Keratinocyte (primary cell): ENCODE results near the gene SLC26A9.

Experiments used
- EZH2 ChIP-seq: IDR thresholded peaks from one replicate; pipeline ENCODE4 v1.6.1; 2012; ENCODE audit warnings: inconsistent platforms, mild to moderate bottlenecking, low read length, moderate library complexity
- TF ChIP-seq, protein P1 (sequence below), 3 experiments: IDR thresholded peaks in 1 of 3; conservative IDR thresholded peaks in 1 of 3; optimal IDR thresholded peaks in 1 of 3; 2 replicates in 2 of 3; 3 replicates in 1 of 3; pipeline versions ENCODE3 to v1.5.1; 2011; ENCODE audit warnings: low read length in 3 of 3, mild to moderate bottlenecking in 3 of 3, moderate library complexity in 2 of 3, control low read depth in 1 of 3, inconsistent platforms in 1 of 3; ENCODE audit not compliant: insufficient read depth in 2 of 3; ENCODE audit errors: extremely low read depth in 1 of 3

- TF ChIP-seq, protein P1, sequence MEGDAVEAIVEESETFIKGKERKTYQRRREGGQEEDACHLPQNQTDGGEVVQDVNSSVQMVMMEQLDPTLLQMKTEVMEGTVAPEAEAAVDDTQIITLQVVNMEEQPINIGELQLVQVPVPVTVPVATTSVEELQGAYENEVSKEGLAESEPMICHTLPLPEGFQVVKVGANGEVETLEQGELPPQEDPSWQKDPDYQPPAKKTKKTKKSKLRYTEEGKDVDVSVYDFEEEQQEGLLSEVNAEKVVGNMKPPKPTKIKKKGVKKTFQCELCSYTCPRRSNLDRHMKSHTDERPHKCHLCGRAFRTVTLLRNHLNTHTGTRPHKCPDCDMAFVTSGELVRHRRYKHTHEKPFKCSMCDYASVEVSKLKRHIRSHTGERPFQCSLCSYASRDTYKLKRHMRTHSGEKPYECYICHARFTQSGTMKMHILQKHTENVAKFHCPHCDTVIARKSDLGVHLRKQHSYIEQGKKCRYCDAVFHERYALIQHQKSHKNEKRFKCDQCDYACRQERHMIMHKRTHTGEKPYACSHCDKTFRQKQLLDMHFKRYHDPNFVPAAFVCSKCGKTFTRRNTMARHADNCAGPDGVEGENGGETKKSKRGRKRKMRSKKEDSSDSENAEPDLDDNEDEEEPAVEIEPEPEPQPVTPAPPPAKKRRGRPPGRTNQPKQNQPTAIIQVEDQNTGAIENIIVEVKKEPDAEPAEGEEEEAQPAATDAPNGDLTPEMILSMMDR (optimal IDR thresholded peaks at IDR 0.05 in 1 of 3, IDR thresholded peaks at IDR 0.05 in 1 of 3, conservative IDR thresholded peaks at IDR 0.05 in 1 of 3; ENCODE audit: extremely low read depth in 1 of 3, insufficient read depth in 2 of 3, low read length in 3 of 3), result no peak
- TF ChIP-seq EZH2, result no peak
Measured at GRCh38 chr1:205883792-205884191, 59.5 kb downstream of the SLC26A9 start.
